Progenitor cell of endocrine pancreas (in vitro differentiated cells): ENCODE data around the gene IGSF5. TPM values are rescaled to one million over a fixed set of nuclear protein-coding genes. Genes with fewer than 3 reads are reported as not detected.

Source experiments
- DNase-seq: peaks from one replicate; pipeline ENCODE4 v3.0.0; 2021; ENCODE audit warnings: low spot score; ENCODE audit not compliant: unreplicated experiment
- H3K27ac Mint-ChIP-seq: 2 replicates; pipeline ENCODE4 v1.8.0; 2021; ENCODE audit warnings: mild to moderate bottlenecking, moderate library complexity, mixed read lengths
- H3K27me3 Mint-ChIP-seq: 2 replicates; pipeline ENCODE4 v1.8.0; 2021; ENCODE audit warnings: mixed read lengths
- H3K36me3 Mint-ChIP-seq: 2 replicates; pipeline ENCODE4 v1.8.0; 2022; ENCODE audit warnings: mixed read lengths; ENCODE audit not compliant: insufficient read depth
- H3K4me1 Mint-ChIP-seq: 2 replicates; pipeline ENCODE4 v1.8.0; 2021; ENCODE audit warnings: low read depth, mixed read lengths
- H3K4me3 Mint-ChIP-seq: 2 replicates; pipeline ENCODE4 v1.8.0; 2021; ENCODE audit warnings: low read depth, mild to moderate bottlenecking, moderate library complexity, mixed read lengths
- H3K9me3 Mint-ChIP-seq: 2 replicates; pipeline ENCODE4 v1.8.0; 2021; ENCODE audit warnings: low read depth, mixed read lengths
- total RNA-seq: library from RNA; stranded (reverse); gene quantifications from 2 replicates; pipeline ENCODE4 v1.2.1, GENCODE V29; 2021
- TF ChIP-seq, protein P1 (sequence below): fragments of 200-600 bp; sonication (generic); IDR thresholded peaks from one replicate; pipeline ENCODE4 v1.5.0; 2021; ENCODE audit warnings: antibody characterized with exemption, mild to moderate bottlenecking; ENCODE audit not compliant: unreplicated experiment

Gene IGSF5
- total RNA-seq, 1 donor from 2014 or later, result 0.22 TPM

DNA sequence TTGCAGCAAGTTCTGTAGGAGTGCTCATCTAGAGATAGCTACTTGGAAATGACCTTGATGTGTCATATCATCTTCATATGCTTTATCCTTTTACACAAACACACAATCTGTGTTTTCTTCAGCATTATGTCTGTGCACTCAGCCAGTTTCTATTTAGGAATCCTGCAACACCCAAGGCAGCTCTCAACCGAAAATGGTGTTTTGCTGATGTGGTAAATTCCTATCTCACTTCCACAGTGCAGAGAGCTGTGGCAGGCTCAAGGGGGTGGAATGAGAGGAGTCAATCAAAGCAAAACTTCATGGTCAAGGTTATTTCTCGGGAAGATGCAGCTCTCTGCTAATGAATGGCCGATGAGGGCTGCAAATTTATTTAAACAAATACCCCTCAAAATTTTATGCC is 59.3 kb downstream of the IGSF5 start:
- H3K4me3 Mint-ChIP-seq, result no peak overlapping the region
- no peaks in the 10 kb centered on the region for H3K27me3 Mint-ChIP-seq
- no peak for DNase-seq
- no peak overlapping the region for H3K27ac Mint-ChIP-seq
- no peaks in the 10 kb centered on the region for H3K9me3 Mint-ChIP-seq
- TF ChIP-seq, protein P1, sequence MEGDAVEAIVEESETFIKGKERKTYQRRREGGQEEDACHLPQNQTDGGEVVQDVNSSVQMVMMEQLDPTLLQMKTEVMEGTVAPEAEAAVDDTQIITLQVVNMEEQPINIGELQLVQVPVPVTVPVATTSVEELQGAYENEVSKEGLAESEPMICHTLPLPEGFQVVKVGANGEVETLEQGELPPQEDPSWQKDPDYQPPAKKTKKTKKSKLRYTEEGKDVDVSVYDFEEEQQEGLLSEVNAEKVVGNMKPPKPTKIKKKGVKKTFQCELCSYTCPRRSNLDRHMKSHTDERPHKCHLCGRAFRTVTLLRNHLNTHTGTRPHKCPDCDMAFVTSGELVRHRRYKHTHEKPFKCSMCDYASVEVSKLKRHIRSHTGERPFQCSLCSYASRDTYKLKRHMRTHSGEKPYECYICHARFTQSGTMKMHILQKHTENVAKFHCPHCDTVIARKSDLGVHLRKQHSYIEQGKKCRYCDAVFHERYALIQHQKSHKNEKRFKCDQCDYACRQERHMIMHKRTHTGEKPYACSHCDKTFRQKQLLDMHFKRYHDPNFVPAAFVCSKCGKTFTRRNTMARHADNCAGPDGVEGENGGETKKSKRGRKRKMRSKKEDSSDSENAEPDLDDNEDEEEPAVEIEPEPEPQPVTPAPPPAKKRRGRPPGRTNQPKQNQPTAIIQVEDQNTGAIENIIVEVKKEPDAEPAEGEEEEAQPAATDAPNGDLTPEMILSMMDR, result no peak
- no peaks in the 10 kb centered on the region for H3K36me3 Mint-ChIP-seq
- peaks cover 16% of the 10 kb centered on the region for H3K4me1 Mint-ChIP-seq

DNA sequence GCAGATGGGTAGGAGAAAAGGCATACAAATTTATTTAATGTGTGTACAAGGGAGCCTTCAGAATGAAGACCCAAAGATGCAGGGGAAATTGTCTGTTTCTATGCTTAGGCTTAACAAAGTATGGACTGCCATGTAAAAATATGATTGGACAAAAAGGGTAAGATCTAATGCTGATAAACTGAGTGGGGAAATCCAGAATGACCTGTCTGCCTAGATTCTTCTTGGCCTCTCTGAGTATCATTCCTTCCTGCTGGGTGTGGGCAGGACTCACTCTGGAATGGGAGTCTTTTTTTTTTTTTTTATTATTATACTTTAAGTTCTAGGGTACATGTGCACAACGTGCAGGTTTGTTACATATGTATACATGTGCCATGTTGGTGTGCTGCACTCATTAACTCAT is 61.0 kb downstream of the IGSF5 start:
- no peak for DNase-seq
- H3K4me1 Mint-ChIP-seq, result peaks cover 16% of the 10 kb centered on the region
- H3K9me3 Mint-ChIP-seq, result no peaks in the 10 kb centered on the region
- no peaks in the 10 kb centered on the region for H3K27me3 Mint-ChIP-seq
- no peaks in the 10 kb centered on the region for H3K36me3 Mint-ChIP-seq
- TF ChIP-seq, protein P1, result no peak
- no peak overlapping the region for H3K27ac Mint-ChIP-seq
- H3K4me3 Mint-ChIP-seq, result no peak overlapping the region

- Mint-ChIP-seq H3K27me3 (no peaks in the 10 kb centered on the region), H3K4me1 (peaks cover 16% of the 10 kb centered on the region), H3K9me3 (peaks cover 3% of the 10 kb centered on the region), H3K36me3 (no peaks in the 10 kb centered on the region), H3K4me3 (no peak overlapping the region), H3K27ac (peak overlapping the region; percentile 42)
- TF ChIP-seq, protein P1, result no peak
- DNase-seq, result no peak
Observed at GRCh38 chr21:39807738-39808137, 62.8 kb downstream of the IGSF5 start.

DNA sequence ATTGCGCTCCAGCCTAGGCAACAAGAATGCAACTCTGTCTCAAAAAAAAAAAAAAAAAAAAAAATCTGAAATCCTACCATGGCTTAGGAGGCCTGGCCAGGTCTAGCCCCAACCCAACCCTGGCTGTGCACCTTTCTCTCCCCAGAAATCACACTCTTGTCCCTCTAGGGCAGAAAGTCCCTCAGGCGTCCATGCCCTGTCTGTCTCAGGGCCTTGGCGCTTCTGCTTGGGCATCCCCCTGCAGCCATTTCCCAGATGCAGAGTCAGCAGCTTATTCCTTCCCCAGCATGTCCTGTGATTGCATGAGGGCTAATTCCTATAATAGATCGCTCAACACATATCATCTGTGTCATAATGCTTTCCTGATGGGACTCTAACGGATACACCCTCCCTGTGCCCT is 65.0 kb downstream of the IGSF5 start:
- Mint-ChIP-seq H3K27me3 (no peaks in the 10 kb centered on the region), H3K27ac (peak overlapping the region; percentile 10), H3K4me1 (peaks cover 16% of the 10 kb centered on the region), H3K4me3 (no peak overlapping the region), H3K36me3 (no peaks in the 10 kb centered on the region), H3K9me3 (peaks cover 4% of the 10 kb centered on the region)
- TF ChIP-seq, protein P1, result no peak
- no peak for DNase-seq

DNA sequence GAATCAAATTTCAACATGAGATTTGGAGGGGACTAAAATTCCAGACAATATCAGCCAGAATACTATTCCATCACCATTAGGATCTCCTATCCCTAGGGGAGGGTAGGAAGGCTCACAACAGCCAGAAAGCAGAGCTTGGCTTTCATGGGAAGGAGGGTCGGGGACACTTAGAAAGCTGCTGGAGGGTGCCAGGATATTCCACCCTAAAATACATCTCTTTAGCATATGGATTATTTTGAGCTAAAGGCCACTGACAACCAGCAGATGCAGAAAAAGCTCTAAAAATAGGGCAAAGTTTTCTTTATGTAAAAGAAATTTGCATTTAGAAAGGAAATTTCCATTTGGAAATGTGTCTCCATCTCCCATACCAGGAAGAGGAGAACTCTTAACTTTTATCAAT is 68.0 kb downstream of the IGSF5 start:
- TF ChIP-seq, protein P1, result no peak

More for the DNA sequence above, 68.0 kb downstream of the IGSF5 start:
- H3K4me1 Mint-ChIP-seq, result peaks cover 9% of the 10 kb centered on the region
- peaks cover 4% of the 10 kb centered on the region for H3K27me3 Mint-ChIP-seq
- no peaks in the 10 kb centered on the region for H3K36me3 Mint-ChIP-seq
- DNase-seq, result no peak
- peaks cover 4% of the 10 kb centered on the region for H3K9me3 Mint-ChIP-seq
- no peak overlapping the region for H3K4me3 Mint-ChIP-seq
- no peak overlapping the region for H3K27ac Mint-ChIP-seq
